GM19467 (cell line): Measurements from ENCODE around the gene SNRNP70.
A peak's percentile ranks its signal among the peaks of the same experiment; 100 is the strongest.

Source experiments
- ATAC-seq: cut with Tn5 transposase; IDR thresholded peaks from one replicate; pipeline ENCODE4 v1.9.1; 2021; ENCODE audit warnings: mild to moderate bottlenecking, moderate library complexity; ENCODE audit not compliant: unreplicated experiment

SNRNP70 gene

GRCh38 chr19:49098795-49099194 is 13.5 kb downstream of the SNRNP70 start:
- ATAC-seq: no peak

- ATAC-seq: no peak
These were observed 15.9 kb downstream of the SNRNP70 start for GRCh38 chr19:49101160-49101559.

DNA sequence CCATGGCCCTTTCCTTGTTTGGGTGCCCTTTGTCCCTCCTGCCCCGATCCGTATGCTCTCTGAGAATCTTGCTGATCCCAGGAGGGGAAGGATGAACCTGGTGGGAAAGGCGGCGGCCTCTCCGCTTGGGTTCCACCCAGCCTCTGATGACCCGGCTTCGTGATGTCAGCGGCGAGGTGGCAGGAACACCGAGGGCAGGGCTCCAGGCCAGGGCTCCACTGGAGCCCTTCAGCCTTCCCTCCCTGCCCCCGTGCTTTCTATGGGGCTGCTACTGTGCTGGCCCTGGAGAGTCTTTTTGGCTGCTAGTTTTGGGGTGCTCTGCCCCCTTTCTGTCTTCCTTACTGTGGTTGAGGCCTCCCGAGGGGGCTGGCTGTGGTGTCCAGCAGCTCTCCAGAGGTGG is 17.1 kb downstream of the SNRNP70 start:
- no peak for ATAC-seq

DNA sequence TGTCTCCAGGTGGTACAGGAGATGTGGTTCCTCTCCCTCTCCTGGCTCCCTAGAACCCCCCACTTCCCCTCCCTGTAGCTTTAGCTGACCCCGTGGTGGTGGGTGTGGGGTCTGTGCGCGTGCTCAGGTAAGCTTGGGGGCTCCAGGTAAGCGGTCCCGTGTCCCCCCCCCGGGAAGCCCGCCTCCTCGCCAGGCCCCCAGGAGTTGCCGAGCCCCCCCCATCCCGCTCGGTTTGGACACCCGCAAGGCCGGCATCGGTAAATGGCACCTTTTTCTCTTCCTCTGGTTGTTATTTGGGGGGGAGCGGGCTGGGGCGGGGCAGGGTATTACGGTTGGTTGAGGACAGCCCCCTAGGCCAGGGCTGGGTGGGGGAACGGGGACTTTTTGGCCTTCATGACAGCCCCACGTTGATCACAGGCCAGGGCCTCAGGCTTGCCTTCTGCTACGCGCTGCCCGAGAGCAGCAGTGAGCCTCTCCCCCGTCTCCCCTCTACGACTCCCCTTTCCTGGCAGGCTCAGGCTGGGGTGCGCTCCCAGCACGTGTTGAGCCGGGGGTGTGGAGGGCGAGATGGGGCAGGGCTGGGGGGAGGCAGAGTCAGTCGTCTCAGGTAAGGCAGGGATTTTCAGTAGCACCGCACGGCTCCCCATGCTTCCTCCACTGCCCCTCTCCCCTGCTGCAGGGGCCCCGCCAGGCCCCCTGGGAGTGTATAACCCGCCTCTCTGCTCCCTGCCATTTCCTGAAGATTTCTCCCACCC is 18.3 kb downstream of the SNRNP70 start:
- ATAC-seq: no peak

- no peak for ATAC-seq
These were observed 19.1 kb downstream of the SNRNP70 start for GRCh38 chr19:49104229-49104864.

- no peak for ATAC-seq
These were observed 21.4 kb downstream of the SNRNP70 start for GRCh38 chr19:49106648-49107135.

DNA sequence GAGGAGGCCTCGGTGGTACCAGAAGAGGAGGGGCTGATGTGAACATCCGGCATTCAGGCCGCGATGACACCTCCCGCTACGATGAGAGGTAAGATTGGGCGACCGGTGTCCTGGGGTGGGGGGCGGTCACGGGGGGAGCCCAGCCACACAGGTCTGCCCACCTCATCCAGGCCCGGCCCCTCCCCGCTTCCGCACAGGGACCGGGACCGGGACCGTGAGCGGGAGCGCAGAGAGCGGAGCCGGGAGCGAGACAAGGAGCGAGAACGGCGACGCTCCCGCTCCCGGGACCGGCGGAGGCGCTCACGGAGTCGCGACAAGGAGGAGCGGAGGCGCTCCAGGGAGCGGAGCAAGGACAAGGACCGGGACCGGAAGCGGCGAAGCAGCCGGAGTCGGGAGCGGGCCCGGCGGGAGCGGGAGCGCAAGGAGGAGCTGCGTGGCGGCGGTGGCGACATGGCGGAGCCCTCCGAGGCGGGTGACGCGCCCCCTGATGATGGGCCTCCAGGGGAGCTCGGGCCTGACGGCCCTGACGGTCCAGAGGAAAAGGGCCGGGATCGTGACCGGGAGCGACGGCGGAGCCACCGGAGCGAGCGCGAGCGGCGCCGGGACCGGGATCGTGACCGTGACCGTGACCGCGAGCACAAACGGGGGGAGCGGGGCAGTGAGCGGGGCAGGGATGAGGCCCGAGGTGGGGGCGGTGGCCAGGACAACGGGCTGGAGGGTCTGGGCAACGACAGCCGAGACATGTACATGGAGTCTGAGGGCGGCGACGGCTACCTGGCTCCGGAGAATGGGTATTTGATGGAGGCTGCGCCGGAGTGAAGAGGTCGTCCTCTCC is 22.6 kb downstream of the SNRNP70 start:
- no peak for ATAC-seq

- no peak for ATAC-seq
These were observed 23.8 kb downstream of the SNRNP70 start for GRCh38 chr19:49109051-49109450.

DNA sequence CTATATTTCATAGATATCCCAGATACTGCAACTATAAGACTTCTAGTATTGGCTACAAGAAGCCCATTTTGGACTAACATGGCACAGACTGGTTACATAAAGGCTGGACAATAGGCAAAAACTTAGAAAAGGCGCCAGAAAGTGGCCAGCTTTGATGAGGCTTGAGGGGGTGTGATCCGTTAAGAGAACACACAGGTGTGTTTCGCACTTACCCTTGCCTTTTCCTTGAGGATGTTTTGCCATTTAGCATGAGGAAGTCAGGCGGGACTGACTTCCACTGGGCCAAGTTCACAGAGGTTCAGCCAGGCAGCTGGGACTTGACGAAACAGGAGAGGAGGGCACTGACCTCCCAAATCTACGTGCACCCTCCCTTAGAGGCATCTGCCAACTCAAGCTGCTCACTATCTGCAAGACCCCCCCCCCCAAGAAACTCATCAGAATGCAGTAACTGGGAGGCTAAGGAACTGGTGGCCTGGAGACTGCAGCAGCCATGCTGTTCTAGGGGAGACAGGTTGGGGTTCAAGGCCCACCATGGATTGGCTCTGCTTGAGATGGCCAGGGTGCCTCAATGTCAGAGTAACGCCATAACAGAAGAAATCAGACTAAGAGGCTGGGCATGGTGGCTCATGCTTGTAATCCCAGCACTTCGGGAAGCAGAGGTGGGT is 24.4 kb downstream of the SNRNP70 start:
- no peak for ATAC-seq

DNA sequence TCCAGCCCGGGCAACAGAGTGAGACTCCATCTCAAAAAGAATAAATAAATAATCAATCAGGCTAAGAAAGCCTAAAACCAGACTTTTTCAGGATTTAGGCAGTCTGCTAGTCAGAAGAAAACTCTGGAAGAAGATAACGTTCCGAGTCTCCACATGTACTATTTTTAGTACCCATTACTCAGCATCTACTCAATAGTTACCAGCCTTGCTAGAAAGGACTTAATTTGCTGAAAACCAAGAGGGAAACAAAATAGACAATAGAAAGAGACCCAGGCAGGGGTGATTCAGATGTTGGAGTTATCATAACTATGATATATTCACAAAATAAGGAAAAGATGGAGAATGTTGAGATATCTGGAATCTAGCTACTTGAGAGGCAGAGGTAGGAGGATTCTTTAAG is 25.3 kb downstream of the SNRNP70 start:
- no peak for ATAC-seq

DNA sequence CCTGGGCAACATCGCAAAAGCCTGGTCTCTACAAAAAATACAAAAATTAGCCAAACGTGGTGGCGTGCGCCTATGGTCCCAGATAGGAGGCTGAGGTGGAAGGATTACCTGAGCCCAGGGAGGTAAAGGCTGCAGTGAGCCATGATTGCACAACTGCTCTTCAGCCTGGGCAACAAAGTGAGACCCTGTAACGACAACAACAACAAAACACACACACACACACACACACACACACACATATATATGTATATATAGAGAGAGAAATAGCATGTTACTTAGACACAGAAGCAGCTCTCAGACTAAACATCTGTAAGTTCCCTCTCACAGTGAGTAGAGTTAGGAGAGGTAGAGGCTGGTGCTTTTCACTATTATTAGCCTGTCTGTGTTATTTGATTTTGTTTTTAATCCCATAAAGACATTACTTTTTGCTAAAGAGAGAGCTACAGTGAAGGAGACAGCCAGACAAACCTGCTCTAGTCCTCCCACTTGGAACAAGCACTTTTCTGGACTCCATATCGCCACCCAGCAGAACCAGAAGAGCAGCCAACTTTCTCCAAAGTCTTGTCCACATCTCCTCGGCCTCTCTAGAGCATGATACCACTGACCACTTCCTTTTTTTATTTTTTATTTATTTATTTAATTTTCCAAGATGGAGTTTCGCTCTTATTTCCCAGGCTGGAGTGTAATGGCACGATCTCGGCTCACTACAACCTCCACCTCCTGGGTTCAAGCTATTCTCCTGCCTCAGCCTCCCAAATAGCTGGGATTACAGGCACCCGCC is 26.2 kb downstream of the SNRNP70 start:
- no peak for ATAC-seq

GRCh38 chr19:49113762-49114629 is 28.7 kb downstream of the SNRNP70 start, which contains the start of gene LIN7B:
TSS of gene LIN7B (plus strand) at chr19:49114370. CDS start at chr19:49114405, 35 bp downstream.
- ATAC-seq: peak; percentile 46

GRCh38 chr19:49114630-49115363 is 29.5 kb downstream of the SNRNP70 start:
- ATAC-seq: peak; percentile 3

DNA sequence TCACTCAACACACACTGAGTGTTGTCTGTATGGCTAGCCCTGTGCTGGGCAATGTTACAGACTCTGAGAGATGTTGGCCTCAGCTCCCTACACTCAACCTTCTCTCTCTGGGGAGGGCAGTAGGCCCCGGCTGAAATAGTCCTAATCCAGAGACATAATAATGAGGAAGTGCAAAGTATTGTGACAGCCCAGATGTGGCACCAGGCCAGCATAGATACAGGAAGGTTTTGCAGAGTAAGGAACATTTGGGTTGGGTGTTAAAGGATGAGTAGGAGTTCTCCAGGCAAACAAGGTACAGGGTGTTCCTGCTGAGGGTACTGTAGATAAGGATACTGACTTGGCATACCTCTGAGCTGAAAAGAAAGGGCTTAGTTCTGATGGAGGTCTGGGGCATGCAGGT is 31.3 kb downstream of the SNRNP70 start:
- ATAC-seq: no peak

DNA sequence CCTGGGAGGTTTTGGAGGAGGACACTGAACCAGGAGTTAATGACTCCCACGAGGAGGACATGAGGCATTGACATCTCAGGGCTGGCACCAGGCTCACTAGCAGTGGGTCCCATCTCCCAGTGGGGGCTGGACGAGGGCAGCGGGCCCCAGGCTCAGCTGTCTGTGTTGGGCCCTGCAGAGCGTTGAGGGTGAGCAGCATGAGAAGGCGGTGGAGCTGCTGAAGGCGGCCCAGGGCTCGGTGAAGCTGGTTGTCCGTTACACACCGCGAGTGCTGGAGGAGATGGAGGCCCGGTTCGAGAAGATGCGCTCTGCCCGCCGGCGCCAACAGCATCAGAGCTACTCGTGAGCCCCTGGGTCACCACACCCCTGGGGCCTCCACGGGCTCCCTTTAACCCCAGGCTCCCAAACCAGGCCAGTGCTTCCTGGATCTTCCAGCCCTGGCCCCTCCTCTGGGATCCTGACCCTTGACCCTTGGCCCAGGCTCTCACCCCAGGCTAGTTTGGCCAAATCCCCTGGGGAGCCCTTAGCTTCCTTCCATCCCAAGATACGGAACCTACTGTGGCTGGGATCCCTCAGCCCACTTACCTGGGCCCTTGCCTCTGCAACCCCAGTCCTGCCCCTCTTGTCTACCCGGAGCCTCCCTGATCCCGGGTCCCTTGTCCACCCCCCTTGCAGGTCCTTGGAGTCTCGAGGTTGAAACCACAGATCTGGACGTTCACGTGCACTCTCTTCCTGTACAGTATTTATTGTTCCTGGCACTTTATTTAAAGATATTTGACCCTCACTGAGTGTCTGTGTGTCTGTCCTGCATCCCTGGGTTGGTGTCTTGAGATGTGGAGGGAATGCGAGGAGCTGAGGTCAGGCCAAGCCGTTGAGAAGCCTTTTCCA is 32.7 kb downstream of the SNRNP70 start:
- ATAC-seq: no peak

DNA sequence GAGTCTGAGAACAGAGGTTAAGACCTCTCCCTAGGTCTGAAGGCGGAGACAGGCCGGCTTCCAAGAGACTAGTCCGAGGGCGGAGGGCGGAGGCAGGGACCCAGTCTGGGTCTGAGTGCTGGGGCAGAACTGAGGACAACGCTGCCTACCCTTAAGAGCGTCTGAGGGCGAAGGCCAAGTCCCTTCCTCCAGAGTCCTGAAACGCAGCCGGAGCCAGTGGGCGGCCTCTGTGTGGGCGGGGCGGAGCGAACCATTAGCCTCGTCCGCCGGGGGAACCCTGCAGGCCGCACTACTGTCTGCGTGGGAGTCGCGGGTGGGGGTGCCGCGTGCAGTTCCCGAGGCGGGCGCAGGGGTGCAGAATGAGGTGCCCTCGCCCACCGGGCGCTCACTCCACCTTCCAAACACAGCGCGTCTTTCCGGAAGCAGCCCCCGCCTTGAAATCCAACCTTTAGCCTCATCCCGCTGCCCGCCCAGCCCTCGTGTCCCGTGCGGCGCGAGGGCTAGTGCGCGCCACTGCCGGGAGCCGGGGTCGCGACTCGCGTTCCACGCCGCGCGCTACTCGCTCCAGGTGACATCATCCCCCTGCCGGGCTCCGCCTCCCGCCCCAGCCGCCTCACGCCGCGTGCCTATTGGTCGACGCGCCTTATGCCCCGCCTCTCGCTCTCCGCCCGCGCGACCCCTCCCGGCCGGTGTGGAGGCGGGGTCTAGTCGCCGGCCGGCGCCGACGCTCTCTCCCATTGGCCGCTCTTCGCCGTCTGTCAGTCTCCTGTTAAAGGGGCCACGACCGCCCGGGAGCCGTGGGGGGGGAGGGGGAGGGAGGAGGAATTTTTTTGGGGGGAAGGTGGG is 33.5 kb downstream of the SNRNP70 start, which contains the start of gene C19orf73:
Gene C19orf73, minus strand, starts transcription at position 579 of the 846 bp plus-strand sequence. Its CDS starts 121 bp downstream, at position 458.
- ATAC-seq: peak; percentile 69
